GM18868 (cell line): ENCODE data around the gene SGCG.
"Not testable (repeated sequence)": the region's sequence is repeated elsewhere in the genome, so short reads cannot be mapped to it uniquely, and the experiment has no call there.

Experiments used
- ATAC-seq: cut with Tn5 transposase; IDR thresholded peaks from one replicate; pipeline ENCODE4 v1.9.1; 2021; ENCODE audit warnings: mild to moderate bottlenecking, moderate library complexity; ENCODE audit not compliant: unreplicated experiment

The SGCG gene

GRCh38 chr13:23205807-23206206 is 25.0 kb downstream of the SGCG start:
- no peak for ATAC-seq

- no peak for ATAC-seq
Observed at GRCh38 chr13:23212671-23213070, 31.9 kb downstream of the SGCG start.

GRCh38 chr13:23231241-23231640 is 50.5 kb downstream of the SGCG start:
- ATAC-seq = no peak

GRCh38 chr13:23235994-23236393 is 55.2 kb downstream of the SGCG start:
- no peak for ATAC-seq

GRCh38 chr13:23243066-23243465 is 62.3 kb downstream of the SGCG start:
- ATAC-seq = no peak

GRCh38 chr13:23248410-23248809 is 67.6 kb downstream of the SGCG start:
- not testable (repeated sequence) for ATAC-seq

- no peak for ATAC-seq
Observed at GRCh38 chr13:23254506-23254905, 73.7 kb downstream of the SGCG start.

- ATAC-seq = no peak
Observed at GRCh38 chr13:23267571-23267970, 86.8 kb downstream of the SGCG start.

- ATAC-seq = peak; percentile 99
Observed at GRCh38 chr13:23268441-23268840, 87.7 kb downstream of the SGCG start.

GRCh38 chr13:23271331-23271730 is 90.6 kb downstream of the SGCG start:
- no peak for ATAC-seq

- no peak for ATAC-seq
Observed at GRCh38 chr13:23273498-23273897, 92.7 kb downstream of the SGCG start.

- no peak for ATAC-seq
Observed at GRCh38 chr13:23279321-23279720, 98.5 kb downstream of the SGCG start.

- ATAC-seq = no peak
Observed at GRCh38 chr13:23288564-23288963, 107.8 kb downstream of the SGCG start.

GRCh38 chr13:23288995-23289394 is 108.2 kb downstream of the SGCG start:
- no peak for ATAC-seq

GRCh38 chr13:23289917-23290357 is 109.2 kb downstream of the SGCG start:
- ATAC-seq = no peak

GRCh38 chr13:23292586-23292985 is 111.8 kb downstream of the SGCG start:
- no peak for ATAC-seq

- not testable (repeated sequence) for ATAC-seq
Observed at GRCh38 chr13:23314837-23315236, 134.1 kb downstream of the SGCG start.

GRCh38 chr13:23319883-23320224 is 139.1 kb downstream of the SGCG start:
- ATAC-seq = no peak

- no peak for ATAC-seq
Observed at GRCh38 chr13:23320926-23321534, 140.3 kb downstream of the SGCG start.

GRCh38 chr13:23321535-23322241 is 140.9 kb downstream of the SGCG start:
- peak; percentile 72 for ATAC-seq

GRCh38 chr13:23322353-23323336 is 141.9 kb downstream of the SGCG start:
- peak; percentile 25 for ATAC-seq
